ENCODE data around the gene E2F7. TPM values are rescaled to one million over a fixed set of nuclear protein-coding genes. Genes with fewer than 3 reads are reported as not detected.

E2F7 gene
- total and polyA plus RNA-seq, 2 of the 8 experiments (the other 6 are each of a cell fraction or from before 2014, with no cell fraction given): 8.8 to 18.5 TPM

- no peak for TF ChIP-seq RAD21 (IDR thresholded peaks at IDR 0.05 in 1 of 2, conservative IDR thresholded peaks at IDR 0.05 in 1 of 2; ENCODE audit: low read depth in 2 of 2, low read length in 2 of 2)
- TF ChIP-seq POU5F1 (IDR thresholded peaks at IDR 0.05; ENCODE audit: low read depth, low read length): no peak
- no peak for TF ChIP-seq SAP30 (IDR thresholded peaks at IDR 0.05; ENCODE audit: insufficient read depth, insufficient replicate concordance, low read length)
- TF ChIP-seq GABPA (IDR thresholded peaks at IDR 0.05; ENCODE audit: borderline replicate concordance, insufficient read depth, low read length): no peak
- TF ChIP-seq CHD2 (IDR thresholded peaks at IDR 0.05; ENCODE audit: low read length): no peak
- TF ChIP-seq, protein P1, sequence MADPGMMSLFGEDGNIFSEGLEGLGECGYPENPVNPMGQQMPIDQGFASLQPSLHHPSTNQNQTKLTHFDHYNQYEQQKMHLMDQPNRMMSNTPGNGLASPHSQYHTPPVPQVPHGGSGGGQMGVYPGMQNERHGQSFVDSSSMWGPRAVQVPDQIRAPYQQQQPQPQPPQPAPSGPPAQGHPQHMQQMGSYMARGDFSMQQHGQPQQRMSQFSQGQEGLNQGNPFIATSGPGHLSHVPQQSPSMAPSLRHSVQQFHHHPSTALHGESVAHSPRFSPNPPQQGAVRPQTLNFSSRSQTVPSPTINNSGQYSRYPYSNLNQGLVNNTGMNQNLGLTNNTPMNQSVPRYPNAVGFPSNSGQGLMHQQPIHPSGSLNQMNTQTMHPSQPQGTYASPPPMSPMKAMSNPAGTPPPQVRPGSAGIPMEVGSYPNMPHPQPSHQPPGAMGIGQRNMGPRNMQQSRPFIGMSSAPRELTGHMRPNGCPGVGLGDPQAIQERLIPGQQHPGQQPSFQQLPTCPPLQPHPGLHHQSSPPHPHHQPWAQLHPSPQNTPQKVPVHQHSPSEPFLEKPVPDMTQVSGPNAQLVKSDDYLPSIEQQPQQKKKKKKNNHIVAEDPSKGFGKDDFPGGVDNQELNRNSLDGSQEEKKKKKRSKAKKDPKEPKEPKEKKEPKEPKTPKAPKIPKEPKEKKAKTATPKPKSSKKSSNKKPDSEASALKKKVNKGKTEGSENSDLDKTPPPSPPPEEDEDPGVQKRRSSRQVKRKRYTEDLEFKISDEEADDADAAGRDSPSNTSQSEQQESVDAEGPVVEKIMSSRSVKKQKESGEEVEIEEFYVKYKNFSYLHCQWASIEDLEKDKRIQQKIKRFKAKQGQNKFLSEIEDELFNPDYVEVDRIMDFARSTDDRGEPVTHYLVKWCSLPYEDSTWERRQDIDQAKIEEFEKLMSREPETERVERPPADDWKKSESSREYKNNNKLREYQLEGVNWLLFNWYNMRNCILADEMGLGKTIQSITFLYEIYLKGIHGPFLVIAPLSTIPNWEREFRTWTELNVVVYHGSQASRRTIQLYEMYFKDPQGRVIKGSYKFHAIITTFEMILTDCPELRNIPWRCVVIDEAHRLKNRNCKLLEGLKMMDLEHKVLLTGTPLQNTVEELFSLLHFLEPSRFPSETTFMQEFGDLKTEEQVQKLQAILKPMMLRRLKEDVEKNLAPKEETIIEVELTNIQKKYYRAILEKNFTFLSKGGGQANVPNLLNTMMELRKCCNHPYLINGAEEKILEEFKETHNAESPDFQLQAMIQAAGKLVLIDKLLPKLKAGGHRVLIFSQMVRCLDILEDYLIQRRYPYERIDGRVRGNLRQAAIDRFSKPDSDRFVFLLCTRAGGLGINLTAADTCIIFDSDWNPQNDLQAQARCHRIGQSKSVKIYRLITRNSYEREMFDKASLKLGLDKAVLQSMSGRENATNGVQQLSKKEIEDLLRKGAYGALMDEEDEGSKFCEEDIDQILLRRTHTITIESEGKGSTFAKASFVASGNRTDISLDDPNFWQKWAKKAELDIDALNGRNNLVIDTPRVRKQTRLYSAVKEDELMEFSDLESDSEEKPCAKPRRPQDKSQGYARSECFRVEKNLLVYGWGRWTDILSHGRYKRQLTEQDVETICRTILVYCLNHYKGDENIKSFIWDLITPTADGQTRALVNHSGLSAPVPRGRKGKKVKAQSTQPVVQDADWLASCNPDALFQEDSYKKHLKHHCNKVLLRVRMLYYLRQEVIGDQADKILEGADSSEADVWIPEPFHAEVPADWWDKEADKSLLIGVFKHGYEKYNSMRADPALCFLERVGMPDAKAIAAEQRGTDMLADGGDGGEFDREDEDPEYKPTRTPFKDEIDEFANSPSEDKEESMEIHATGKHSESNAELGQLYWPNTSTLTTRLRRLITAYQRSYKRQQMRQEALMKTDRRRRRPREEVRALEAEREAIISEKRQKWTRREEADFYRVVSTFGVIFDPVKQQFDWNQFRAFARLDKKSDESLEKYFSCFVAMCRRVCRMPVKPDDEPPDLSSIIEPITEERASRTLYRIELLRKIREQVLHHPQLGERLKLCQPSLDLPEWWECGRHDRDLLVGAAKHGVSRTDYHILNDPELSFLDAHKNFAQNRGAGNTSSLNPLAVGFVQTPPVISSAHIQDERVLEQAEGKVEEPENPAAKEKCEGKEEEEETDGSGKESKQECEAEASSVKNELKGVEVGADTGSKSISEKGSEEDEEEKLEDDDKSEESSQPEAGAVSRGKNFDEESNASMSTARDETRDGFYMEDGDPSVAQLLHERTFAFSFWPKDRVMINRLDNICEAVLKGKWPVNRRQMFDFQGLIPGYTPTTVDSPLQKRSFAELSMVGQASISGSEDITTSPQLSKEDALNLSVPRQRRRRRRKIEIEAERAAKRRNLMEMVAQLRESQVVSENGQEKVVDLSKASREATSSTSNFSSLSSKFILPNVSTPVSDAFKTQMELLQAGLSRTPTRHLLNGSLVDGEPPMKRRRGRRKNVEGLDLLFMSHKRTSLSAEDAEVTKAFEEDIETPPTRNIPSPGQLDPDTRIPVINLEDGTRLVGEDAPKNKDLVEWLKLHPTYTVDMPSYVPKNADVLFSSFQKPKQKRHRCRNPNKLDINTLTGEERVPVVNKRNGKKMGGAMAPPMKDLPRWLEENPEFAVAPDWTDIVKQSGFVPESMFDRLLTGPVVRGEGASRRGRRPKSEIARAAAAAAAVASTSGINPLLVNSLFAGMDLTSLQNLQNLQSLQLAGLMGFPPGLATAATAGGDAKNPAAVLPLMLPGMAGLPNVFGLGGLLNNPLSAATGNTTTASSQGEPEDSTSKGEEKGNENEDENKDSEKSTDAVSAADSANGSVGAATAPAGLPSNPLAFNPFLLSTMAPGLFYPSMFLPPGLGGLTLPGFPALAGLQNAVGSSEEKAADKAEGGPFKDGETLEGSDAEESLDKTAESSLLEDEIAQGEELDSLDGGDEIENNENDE (IDR thresholded peaks at IDR 0.05; ENCODE audit: insufficient replicate concordance, low read length): no peak
- no peak for TF ChIP-seq YY1 (IDR thresholded peaks at IDR 0.05; ENCODE audit: low read depth, low read length)
Measured at GRCh38 chr12:77058740-77059139, 6.6 kb downstream of the E2F7 start (continued).

All from H1 (cell line).